Activated CD8-positive, alpha-beta T cell treated with anti-CD3 and anti-CD28 coated beads for 36 hours (primary cell): ENCODE results near the gene GXYLT2. TPM values are rescaled to one million over a fixed set of nuclear protein-coding genes. Genes with fewer than 3 reads are reported as not detected.

Experiments used
- ATAC-seq: fragments of 200-7000 bp; cut with Tn5 transposase; one replicate; pipeline ENCODE4 v1.10.0; 2021; ENCODE audit warnings: mild to moderate bottlenecking, moderate library complexity
- CTCF ChIA-PET: fragments of 350-600 bp; sonication (Branson Sonifier 250); formaldehyde crosslinking; loops from one replicate; lab custom pipeline; 2021; ENCODE audit warnings: antibody characterized with exemption; lab: Charles Lee
- POLR2A ChIA-PET: fragments of 350-600 bp; sonication (Branson Sonifier 250); formaldehyde crosslinking; loops from one replicate; lab custom pipeline; 2021; ENCODE audit warnings: antibody characterized with exemption; lab: Charles Lee
- DNase-seq: peaks from one replicate; pipeline ENCODE4 v3.0.0-alpha.2; 2020
- H3K27ac Mint-ChIP-seq: one replicate; pipeline ENCODE4 v1.8.0; 2021; ENCODE audit warnings: mild to moderate bottlenecking, mixed read lengths
- H3K27me3 Mint-ChIP-seq: one replicate; pipeline ENCODE4 v1.8.0; 2021; ENCODE audit warnings: mixed read lengths
- H3K36me3 Mint-ChIP-seq: one replicate; pipeline ENCODE4 v1.8.0; 2021; ENCODE audit warnings: low read depth, mixed read lengths
- H3K4me1 Mint-ChIP-seq: one replicate; pipeline ENCODE4 v1.8.0; 2021; ENCODE audit warnings: low read depth, mixed read lengths
- H3K4me3 Mint-ChIP-seq: one replicate; pipeline ENCODE4 v1.8.0; 2021; ENCODE audit warnings: mild to moderate bottlenecking, moderate library complexity, mixed read lengths
- H3K9me3 Mint-ChIP-seq: one replicate; pipeline ENCODE4 v1.8.0; 2021; ENCODE audit warnings: mixed read lengths
- CTCF ChIP-seq: fragments of 200-600 bp; IDR thresholded peaks from one replicate; pipeline ENCODE4 v1.8.0; 2022; ENCODE audit warnings: antibody characterized with exemption, mild to moderate bottlenecking
- intact Hi-C: fragments of 100-400 bp; cut with micrococcal nuclease; formaldehyde crosslinking; loops from one replicate; pipeline ENCODE4 v1.10.0; 2022
- total RNA-seq, 2 experiments: library from RNA; stranded (reverse); gene quantifications; one replicate each; pipeline ENCODE4 v1.2.3, GENCODE V29; 2021

The GXYLT2 gene
- total RNA-seq, 2 experiments from 2014 or later = 0.11 to 0.92 TPM

GRCh38 chr3:72897758-72898007 is 9.8 kb downstream of the GXYLT2 start:
- POLR2A ChIA-PET = no interaction called here
- Mint-ChIP-seq H3K27ac (no peak overlapping the region), H3K36me3 (no peaks in the 10 kb centered on the region), H3K4me3 (no peak overlapping the region), H3K9me3 (peaks cover 1% of the 10 kb centered on the region), H3K4me1 (no peaks in the 10 kb centered on the region), H3K27me3 (peaks cover 25% of the 10 kb centered on the region)
- DNase-seq (no peak), ATAC-seq (no peak)
- no peak for TF ChIP-seq CTCF
- intact Hi-C loops = no loop called here
- CTCF ChIA-PET = no interaction called here

- CTCF ChIA-PET = no interaction called here
Observed at GRCh38 chr3:72899349-72899765, 11.5 kb downstream of the GXYLT2 start.

GRCh38 chr3:72900048-72900447 is 12.2 kb downstream of the GXYLT2 start:
- intact Hi-C loops = no loop called here
- peaks cover 11% of the 10 kb centered on the region for H3K27me3 Mint-ChIP-seq
- no peak overlapping the region for H3K4me3 Mint-ChIP-seq
- ATAC-seq (no peak), DNase-seq (no peak)
- no peaks in the 10 kb centered on the region for H3K4me1 Mint-ChIP-seq
- H3K36me3 Mint-ChIP-seq = no peaks in the 10 kb centered on the region
- POLR2A ChIA-PET = no interaction called here
- no peak overlapping the region for H3K27ac Mint-ChIP-seq
- peaks cover 1% of the 10 kb centered on the region for H3K9me3 Mint-ChIP-seq
- TF ChIP-seq CTCF = no peak
- CTCF ChIA-PET = no interaction called here

More at GRCh38 chr3:72899349-72899765, 11.5 kb downstream of the GXYLT2 start:
- POLR2A ChIA-PET = no interaction called here
- H3K27me3 Mint-ChIP-seq = peaks cover 14% of the 10 kb centered on the region
- TF ChIP-seq CTCF = no peak
- ATAC-seq (no peak), DNase-seq (no peak)
- H3K27ac Mint-ChIP-seq = no peak overlapping the region
- no peaks in the 10 kb centered on the region for H3K36me3 Mint-ChIP-seq
- H3K9me3 Mint-ChIP-seq = peaks cover 1% of the 10 kb centered on the region
- no peak overlapping the region for H3K4me3 Mint-ChIP-seq
- no peaks in the 10 kb centered on the region for H3K4me1 Mint-ChIP-seq
- intact Hi-C loops = no loop called here

GRCh38 chr3:72901840-72902239 is 14.0 kb downstream of the GXYLT2 start:
- CTCF ChIA-PET = no interaction called here
- intact Hi-C loops = no loop called here

GRCh38 chr3:72903004-72903403 is 15.2 kb downstream of the GXYLT2 start:
- ChIA-PET POLR2A (no interaction called here), CTCF (interaction anchor here (1.6 kb wide), 1 partner anchor 154 kb away, joined by 3 read pairs; no protein-coding TSS in a partner anchor)
- Mint-ChIP-seq H3K9me3 (peaks cover 1% of the 10 kb centered on the region), H3K27me3 (peaks cover 8% of the 10 kb centered on the region), H3K27ac (no peak overlapping the region), H3K4me3 (no peak overlapping the region), H3K36me3 (no peaks in the 10 kb centered on the region), H3K4me1 (no peaks in the 10 kb centered on the region)
- no peak for TF ChIP-seq CTCF
- intact Hi-C loops = no loop called here
- ATAC-seq (no peak), DNase-seq (no peak)

More at GRCh38 chr3:72901840-72902239, 14.0 kb downstream of the GXYLT2 start:
- Mint-ChIP-seq H3K36me3 (no peaks in the 10 kb centered on the region), H3K27ac (no peak overlapping the region), H3K9me3 (peaks cover 1% of the 10 kb centered on the region), H3K4me1 (no peaks in the 10 kb centered on the region), H3K4me3 (no peak overlapping the region), H3K27me3 (peaks cover 9% of the 10 kb centered on the region)
- ATAC-seq (no peak), DNase-seq (no peak)
- TF ChIP-seq CTCF = no peak
- POLR2A ChIA-PET = no interaction called here
